Lung (tissue), 16 donors: ENCODE results near the gene MR1. TPM values are rescaled to one million over a fixed set of nuclear protein-coding genes. Genes with fewer than 3 reads are reported as not detected.

ENCODE experiments used
- ATAC-seq: fragments of 200-7000 bp; cut with Tn5 transposase; one replicate; pipeline ENCODE4 v1.9.1; 2020; ENCODE audit warnings: moderate number of reproducible peaks; ENCODE audit not compliant: insufficient read depth, low FRiP score
- DNase-seq, 3 donors: peaks; one replicate each; pipeline ENCODE4 v3.0.0-alpha.2; 2013 to 2017
- H3K27ac ChIP-seq, 2 donors: one replicate each; pipeline ENCODE4 v1.5.1; 2013; ENCODE audit warnings: mild to moderate bottlenecking in 2 of 2, moderate library complexity in 2 of 2, control low read depth in 1 of 2, inconsistent platforms in 1 of 2, low read depth in 1 of 2, low read length in 1 of 2
- H3K27me3 ChIP-seq, 3 donors: one replicate each; pipeline ENCODE4 v1.5.1; 2013; ENCODE audit warnings: low read length in 2 of 3; ENCODE audit not compliant: control insufficient read depth in 3 of 3, insufficient read depth in 3 of 3
- H3K36me3 ChIP-seq, 4 donors: one replicate each; pipeline ENCODE4 v1.5.1; 2013; ENCODE audit warnings: low read length in 4 of 4, mild to moderate bottlenecking in 1 of 4, moderate library complexity in 1 of 4; ENCODE audit not compliant: control insufficient read depth in 4 of 4, insufficient read depth in 4 of 4
- H3K4me1 ChIP-seq, 5 donors: one replicate each; pipeline ENCODE4 v1.5.1; 2013; ENCODE audit warnings: low read length in 5 of 5, mild to moderate bottlenecking in 2 of 5, moderate library complexity in 1 of 5; ENCODE audit not compliant: control insufficient read depth in 5 of 5, insufficient read depth in 5 of 5
- H3K4me3 ChIP-seq: one replicate; pipeline ENCODE4 v1.5.1; 2013; ENCODE audit warnings: mild to moderate bottlenecking, control low read depth, moderate library complexity
- H3K9ac ChIP-seq, 2 donors: one replicate each; pipeline ENCODE4 v1.5.1; 2013; ENCODE audit warnings: low read length in 2 of 2, control low read depth in 1 of 2; ENCODE audit not compliant: insufficient read depth in 1 of 2
- H3K9me3 ChIP-seq, 4 donors: one replicate each; pipeline ENCODE4 v1.5.1; 2013; ENCODE audit warnings: low read length in 3 of 4, mild to moderate bottlenecking in 1 of 4, moderate library complexity in 1 of 4; ENCODE audit not compliant: control insufficient read depth in 4 of 4, insufficient read depth in 3 of 4
- CTCF ChIP-seq: IDR thresholded peaks from 2 replicates; pipeline ENCODE4 v1.5.1; 2012; ENCODE audit warnings: mild to moderate bottlenecking; ENCODE audit errors: control extremely low read depth, extremely low read depth
- WGBS, 2 donors: extraction: QIAGEN DNeasy Blood & Tissue Kit; methylation state at CpG; one replicate each; pipeline ENCODE4 v1.1.7; 2013; 5-methylcytosine and 5-hydroxymethylcytosine counted together
- long read RNA-seq, 5 donors: transcript quantifications; one replicate each; lab custom pipeline, GENCODE V29; 2026
- polyA plus RNA-seq, 2 donors: library from polyadenylated mRNA; stranded (reverse); fragments of 200-250 nt; gene quantifications; one replicate each; pipeline ENCODE4 v1.2.1, GENCODE V29; 2013
- total RNA-seq, 2 donors: library from RNA; depleted of rRNA in 1 of 2; stranded (reverse); fragments of >200 nt in 1 of 2; gene quantifications; one replicate each; pipeline ENCODE4 v1.2.1, GENCODE V29; 2014 to 2021
- donor health status: control.
- donor health status: control.
- donor health status: Bipolar disorder and iron deficiency.
- donor health status: healthy.
- donor health status: DM: yes; HTN: yes; CAD: no.

Gene MR1
- 10 to 100 TPM; 18.9 to 31.0 TPM for total RNA-seq
- 10 to 100 TPM in 1 of 2 donors, 1 to 10 TPM in 1; 8.1 to 29.0 TPM for polyA plus RNA-seq
- long read RNA-seq, donor 1, partial matches to known transcripts: 0 of 4 reads
- long read RNA-seq, donor 1, other reads (novel, unspliced or antisense): 0 of 4 reads
- long read RNA-seq, donor 2: 0 reads
- long read RNA-seq, donor 3, partial matches to known transcripts: 0 of 1 reads
- long read RNA-seq, donor 3, other reads (novel, unspliced or antisense): 0 of 1 reads
- long read RNA-seq, donor 4: 0 reads
- long read RNA-seq, donor 5, full-length matches to known transcripts: 1 of 1 reads
- long read RNA-seq, donor 5, partial matches to known transcripts: 0 of 1 reads
- long read RNA-seq, donor 5, other reads (novel, unspliced or antisense): 0 of 1 reads

GRCh38 chr1:181033799-181034451, at the start of gene MR1:
Gene MR1 (plus strand): TSS chr1:181033983. CDS start chr1:181034008, 25 bp downstream.
- Histone ChIP-seq H3K9ac (peak within 1 kb of the TSS in 1 of 2 donors; percentile 86), H3K27me3 (no peaks in the 10 kb centered on the region), H3K9me3 (no peaks in the 10 kb centered on the region), H3K36me3 (no peaks in the 10 kb centered on the region), H3K4me1 (peaks cover 0 to 9% (median 7%) of the 10 kb centered on the region in 5 donors), H3K27ac (peak within 1 kb of the TSS; percentile 76 to 97), H3K4me3 (peak within 1 kb of the TSS; percentile 52)
- WGBS, 2 donors: 2 to 8% methylated on average over 9 of the region's 9 CpGs
- ATAC-seq (peak; percentile 89), DNase-seq (peak in 2 of 3 donors; percentile 85 to 86)
- no peak for TF ChIP-seq CTCF

- H3K27ac ChIP-seq: no peak overlapping the region
- peaks cover 0 to 3% (median 0%) of the 10 kb centered on the region in 4 donors for H3K9me3 ChIP-seq
- ATAC-seq (no peak), DNase-seq (peak in 1 of 3 donors; percentile 27)
- no peaks in the 10 kb centered on the region for H3K27me3 ChIP-seq
- WGBS, 2 donors: 84 to 87% methylated on average over 8 of the region's 8 CpGs
- H3K4me1 ChIP-seq: peaks cover 0 to 2% (median 0%) of the 10 kb centered on the region in 5 donors
- H3K36me3 ChIP-seq: peaks cover 20 to 45% (median 29%) of the 10 kb centered on the region in 4 donors
- TF ChIP-seq CTCF: no peak
- no peak overlapping the region for H3K4me3 ChIP-seq
- H3K9ac ChIP-seq: no peak overlapping the region
These were observed 45.5 kb upstream of the MR1 start for GRCh38 chr1:180988253-180988752.

GRCh38 chr1:180994262-180994661, 39.5 kb upstream of the MR1 start:
- TF ChIP-seq CTCF: no peak
- Histone ChIP-seq H3K9ac (no peak overlapping the region), H3K27me3 (no peaks in the 10 kb centered on the region), H3K9me3 (peaks cover 0 to 2% (median 0%) of the 10 kb centered on the region in 4 donors), H3K27ac (no peak overlapping the region), H3K4me3 (no peak overlapping the region), H3K36me3 (peaks cover 15 to 19% (median 18%) of the 10 kb centered on the region in 4 donors), H3K4me1 (peaks cover 0 to 2% (median 0%) of the 10 kb centered on the region in 5 donors)
- DNase-seq (no peak), ATAC-seq (no peak)
- WGBS, 2 donors: 75 to 82% methylated on average over 3 of the region's 3 CpGs
